Loucy (cell line): Measurements from ENCODE around the gene PYY.

Experiments
- EZH2phosphoT487 ChIP-seq: fragments of 200-600 bp; IDR thresholded peaks from 2 replicates; pipeline ENCODE4 v1.6.1; 2018; ENCODE audit warnings: antibody characterized with exemption, mild to moderate bottlenecking, moderate library complexity, borderline replicate concordance
- TF ChIP-seq, protein P1 (sequence below): fragments of 200-600 bp; sonication (generic); conservative IDR thresholded peaks from 2 replicates; pipeline ENCODE4 v1.5.1; 2014; ENCODE audit warnings: mild to moderate bottlenecking, antibody characterized with exemption, low read length

DNA sequence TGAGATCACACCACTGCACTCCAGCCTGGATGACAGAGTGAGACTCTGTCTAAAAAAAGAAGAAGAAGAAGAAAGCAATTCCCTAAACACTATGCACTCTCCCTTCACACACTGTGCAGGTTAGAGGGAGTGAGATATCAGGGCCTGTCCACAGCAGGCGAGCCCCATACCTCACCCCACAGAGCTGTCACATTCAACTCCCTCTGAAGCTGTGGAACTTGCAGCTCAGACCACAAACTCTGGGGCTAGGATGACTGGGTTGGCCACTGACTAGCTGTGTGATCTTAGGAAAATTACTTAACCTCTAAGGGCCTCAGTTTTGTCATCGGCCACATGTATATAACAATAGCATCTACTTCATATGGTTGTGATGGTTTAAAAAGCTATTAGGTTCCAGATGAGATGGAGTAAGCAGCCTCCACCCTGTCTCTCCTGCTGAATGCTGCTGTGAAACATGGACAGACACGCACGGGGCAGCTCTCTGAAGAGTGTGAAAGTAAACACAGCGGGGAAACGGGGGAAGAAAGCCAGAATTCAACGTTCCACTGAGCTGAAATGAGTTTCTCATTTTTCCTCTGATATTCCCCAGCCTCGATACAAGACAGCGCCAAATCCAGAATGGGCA is 13.6 kb upstream of the PYY start:
- TF ChIP-seq, protein P1, sequence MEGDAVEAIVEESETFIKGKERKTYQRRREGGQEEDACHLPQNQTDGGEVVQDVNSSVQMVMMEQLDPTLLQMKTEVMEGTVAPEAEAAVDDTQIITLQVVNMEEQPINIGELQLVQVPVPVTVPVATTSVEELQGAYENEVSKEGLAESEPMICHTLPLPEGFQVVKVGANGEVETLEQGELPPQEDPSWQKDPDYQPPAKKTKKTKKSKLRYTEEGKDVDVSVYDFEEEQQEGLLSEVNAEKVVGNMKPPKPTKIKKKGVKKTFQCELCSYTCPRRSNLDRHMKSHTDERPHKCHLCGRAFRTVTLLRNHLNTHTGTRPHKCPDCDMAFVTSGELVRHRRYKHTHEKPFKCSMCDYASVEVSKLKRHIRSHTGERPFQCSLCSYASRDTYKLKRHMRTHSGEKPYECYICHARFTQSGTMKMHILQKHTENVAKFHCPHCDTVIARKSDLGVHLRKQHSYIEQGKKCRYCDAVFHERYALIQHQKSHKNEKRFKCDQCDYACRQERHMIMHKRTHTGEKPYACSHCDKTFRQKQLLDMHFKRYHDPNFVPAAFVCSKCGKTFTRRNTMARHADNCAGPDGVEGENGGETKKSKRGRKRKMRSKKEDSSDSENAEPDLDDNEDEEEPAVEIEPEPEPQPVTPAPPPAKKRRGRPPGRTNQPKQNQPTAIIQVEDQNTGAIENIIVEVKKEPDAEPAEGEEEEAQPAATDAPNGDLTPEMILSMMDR = no peak
- TF ChIP-seq EZH2phosphoT487 = no peak
